HL-60 (cell line): Measurements from ENCODE around the gene CADM4.
A peak's percentile ranks its signal among the peaks of the same experiment; 100 is the strongest.
"Not testable (repeated sequence)": the region's sequence is repeated elsewhere in the genome, so short reads cannot be mapped to it uniquely, and the experiment has no call there.

Source experiments
- DNase-seq, 2 experiments: peaks; one replicate each; pipeline ENCODE4 v3.0.0-alpha.2; 2010 to 2020; ENCODE audit warnings: low read depth in 1 of 2, low spot score in 1 of 2
- H3K27ac ChIP-seq: fragments of 250-450 bp; sonication (Bioruptor Pico); replicated peaks from 2 replicates; pipeline ENCODE4 v1.5.1; 2020; ENCODE audit warnings: mild to moderate bottlenecking, moderate library complexity
- H3K27me3 ChIP-seq: fragments of 250-450 bp; sonication (Bioruptor Pico); 2 replicates; pipeline ENCODE4 v1.5.1; 2021; ENCODE audit warnings: mild to moderate bottlenecking, moderate library complexity; ENCODE audit not compliant: insufficient read depth, poor library complexity, severe bottlenecking
- H3K4me3 ChIP-seq: replicated peaks from 2 replicates; pipeline ENCODE4 v1.5.1; 2011; ENCODE audit warnings: mild to moderate bottlenecking, control low read depth, low read length; ENCODE audit not compliant: insufficient read depth
- CTCF ChIP-seq: IDR thresholded peaks from one replicate; pipeline ENCODE4 v1.5.1; 2011; ENCODE audit warnings: low read length, control low read depth, inconsistent platforms; ENCODE audit not compliant: insufficient read depth
- GABPA ChIP-seq: IDR thresholded peaks from 2 replicates; pipeline ENCODE4 v1.6.1; 2012; ENCODE audit warnings: low read depth
- POLR2AphosphoS5 ChIP-seq: IDR thresholded peaks from 2 replicates; pipeline ENCODE4 v1.6.1; 2012; ENCODE audit warnings: low read depth
- REST ChIP-seq: IDR thresholded peaks from 2 replicates; pipeline ENCODE4 v1.6.1; 2012; ENCODE audit warnings: low read depth; ENCODE audit not compliant: insufficient replicate concordance
- SPI1 ChIP-seq: IDR thresholded peaks from 2 replicates; pipeline ENCODE4 v1.6.1; 2012; ENCODE audit warnings: low read depth, mild to moderate bottlenecking, borderline replicate concordance

CADM4 gene

GRCh38 chr19:43651758-43652545, 12.3 kb upstream of the CADM4 start:
- DNase-seq: peak in 1 of 2 experiments; percentile 70
- no peak for TF ChIP-seq SPI1
- peak; percentile 42 for TF ChIP-seq CTCF
- TF ChIP-seq REST: no peak
- H3K27ac ChIP-seq: no peak overlapping the region
- H3K27me3 ChIP-seq: no peaks in the 10 kb centered on the region
- no peak overlapping the region for H3K4me3 ChIP-seq

GRCh38 chr19:43650276-43650675, 10.6 kb upstream of the CADM4 start:
- not testable (repeated sequence) for DNase-seq, H3K27ac ChIP-seq, H3K4me3 ChIP-seq, H3K27me3 ChIP-seq

GRCh38 chr19:43649514-43649913, 9.9 kb upstream of the CADM4 start:
- Histone ChIP-seq H3K27me3 (no peaks in the 10 kb centered on the region), H3K27ac (no peak overlapping the region), H3K4me3 (no peak overlapping the region)
- DNase-seq: no peak
- no peak for TF ChIP-seq REST
- no peak for TF ChIP-seq SPI1
- no peak for TF ChIP-seq GABPA
- TF ChIP-seq CTCF: no peak
- TF ChIP-seq POLR2AphosphoS5: no peak

GRCh38 chr19:43648633-43649032, 9.0 kb upstream of the CADM4 start:
- no peak overlapping the region for H3K4me3 ChIP-seq
- H3K27ac ChIP-seq: no peak overlapping the region
- TF ChIP-seq GABPA: no peak
- TF ChIP-seq POLR2AphosphoS5: no peak
- TF ChIP-seq CTCF: no peak
- no peak for TF ChIP-seq REST
- TF ChIP-seq SPI1: no peak
- no peak for DNase-seq
- H3K27me3 ChIP-seq: no peaks in the 10 kb centered on the region
